ENCODE data around the gene CPNE2.

Gene CPNE2

DNA sequence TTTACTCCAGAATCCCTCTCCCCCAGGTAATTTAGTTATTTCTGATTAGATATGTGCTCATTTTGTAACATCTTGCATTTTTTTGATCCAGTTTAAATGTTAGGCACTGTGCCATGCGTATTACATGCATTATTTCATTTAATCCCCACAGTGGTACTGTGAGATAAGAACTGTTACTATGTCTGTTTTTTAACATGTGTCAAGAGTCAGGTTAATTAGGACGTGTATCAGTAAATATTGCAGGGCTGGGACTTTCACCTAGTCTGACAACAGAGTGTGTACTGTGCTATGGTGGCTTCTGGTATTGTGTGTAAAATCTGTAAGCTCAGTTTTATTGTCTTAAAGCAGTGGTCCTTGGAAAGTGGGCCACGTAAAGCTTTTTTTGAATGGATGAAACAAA lies 104.4 kb downstream of the CPNE2 start:
- no peak for DNase-seq
